ENCODE measurements around the gene GAL3ST1. TPM values are rescaled to one million over a fixed set of nuclear protein-coding genes. Genes with fewer than 3 reads are reported as not detected.

GAL3ST1 gene
- total and polyA plus RNA-seq, 2 of the 8 experiments (the other 6 are each of a cell fraction or from before 2014, with no cell fraction given), result 11.0 to 32.5 TPM

GRCh38 chr22:30580896-30581295 lies 6.4 kb upstream of the GAL3ST1 start:
- Histone ChIP-seq H2BK15ac (ENCODE audit: low read length) (no peak overlapping the region), H3K4me2 (ENCODE audit: insufficient read depth in 1 of 2, low read depth in 2 of 2, low read length in 2 of 2) (no peak overlapping the region), H3K18ac (ENCODE audit: extremely low read depth, low read length) (no peak overlapping the region), H3K36me3 (ENCODE audit: control insufficient read depth in 2 of 4, insufficient read depth in 4 of 4, low read length in 3 of 4) (peaks cover 37 to 83% (median 74%) of the 10 kb centered on the region in 4 experiments), H3K4ac (replicated peaks; ENCODE audit: insufficient read length, low read depth, low read length) (no peak overlapping the region), H3K56ac (replicated peaks; ENCODE audit: insufficient read length, low read depth, low read length) (no peak overlapping the region), H2BK5ac (ENCODE audit: low read depth, low read length) (no peak overlapping the region), H3K9ac (replicated peaks in 1 of 4; ENCODE audit: extremely low read depth in 1 of 4, low read depth in 3 of 4, low read length in 3 of 4) (no peak overlapping the region), H4K8ac (ENCODE audit: extremely low read depth, insufficient read depth, low read length) (no peak overlapping the region), H3K23me2 (ENCODE audit: low read depth, low read length) (no peaks in the 10 kb centered on the region), H3K27ac (ENCODE audit: low read depth, low read length) (no peak overlapping the region), H2BK12ac (ENCODE audit: low read depth, low read length) (no peak overlapping the region), H3K79me2 (ENCODE audit: control insufficient read depth in 1 of 2, insufficient read depth in 2 of 2, low read length in 2 of 2) (no peaks in the 10 kb centered on the region; a peak in 1 of 4 replicates), H2AFZ (ENCODE audit: low read length) (no peak overlapping the region), H3K79me1 (ENCODE audit: low read depth, low read length) (no peaks in the 10 kb centered on the region; the same call in 1 of the 2 replicates), H3K14ac (ENCODE audit: insufficient read length) (no peak overlapping the region), H3K9me3 (ENCODE audit: insufficient read depth in 2 of 2, low read depth in 1 of 2, low read length in 1 of 2) (no peaks in the 10 kb centered on the region), H2BK120ac (replicated peaks; ENCODE audit: low read depth, low read length) (no peak overlapping the region), H2BK20ac (ENCODE audit: low read length) (no peak overlapping the region), H3K23ac (ENCODE audit: insufficient read length) (no peak overlapping the region), H3K27me3 (replicated peaks in 1 of 4; ENCODE audit: control insufficient read depth in 3 of 4, extremely low read depth in 1 of 4, insufficient read depth in 3 of 4, low read length in 3 of 4) (no peaks in the 10 kb centered on the region), H4K20me1 (replicated peaks in 1 of 2; ENCODE audit: control insufficient read depth in 1 of 2, insufficient read depth in 2 of 2, low read length in 2 of 2) (peaks cover 9 to 26% of the 10 kb centered on the region in 2 experiments), H2AK5ac (ENCODE audit: low read depth, low read length) (no peak overlapping the region), H4K91ac (replicated peaks; ENCODE audit: insufficient read length, low read length) (no peak overlapping the region), H3K4me1 (replicated peaks in 1 of 4; ENCODE audit: control insufficient read depth in 3 of 4, insufficient read depth in 4 of 4, low read length in 3 of 4) (no peaks in the 10 kb centered on the region; a peak in 1 of 7 replicates), H3K4me3 (ENCODE audit: extremely low read depth in 1 of 4, insufficient read depth in 2 of 4, low read depth in 3 of 4, low read length in 4 of 4) (no peak overlapping the region), H4K5ac (ENCODE audit: insufficient read length, low read depth, low read length) (no peak overlapping the region)
- FAIRE-seq (no peak), DNase-seq (ENCODE audit: low read depth in 1 of 2, low spot score in 2 of 2) (no peak)
- WGBS, 2 experiments (ENCODE audit: extremely low coverage in 1 of 2, insufficient coverage in 1 of 2, insufficient read length in 1 of 2, insufficient replicate concordance in 2 of 2, low coverage in 1 of 2, low lambda C conversion rate in 2 of 2, missing lambda C conversion rate in 1 of 2), result 93% methylated on average over 6 of the region's 6 CpGs; no CpG with 5 or more reads in 1 of the 2 experiments
- CTCF ChIA-PET (ENCODE audit: partially characterized antibody), result interaction anchor here (1.4 to 1.6 kb wide), 3 partner anchors 9 to 54 kb away, joined by 3 to 6 read pairs (median 3); no protein-coding TSS in a partner anchor
- TF ChIP-seq CBX8 (IDR thresholded peaks at IDR 0.05; ENCODE audit: borderline replicate concordance, low read depth, low read length) (no peak), NANOG (IDR thresholded peaks at IDR 0.05; ENCODE audit: insufficient read depth, low read depth, low read length, poor library complexity, severe bottlenecking) (no peak), CEBPB (IDR thresholded peaks at IDR 0.05; ENCODE audit: low read depth, low read length) (no peak), ZNF274 (IDR thresholded peaks at IDR 0.05; ENCODE audit: borderline replicate concordance, extremely low read depth, low read length) (no peak), POU5F1 (IDR thresholded peaks at IDR 0.05; ENCODE audit: low read depth, low read length) (no peak), SAP30 (IDR thresholded peaks at IDR 0.05; ENCODE audit: insufficient read depth, insufficient replicate concordance, low read length) (no peak)
- POLR2A ChIA-PET (ENCODE audit: partially characterized antibody), result interaction anchor here (3.4 kb wide), 1 partner anchor 9 kb away, joined by 21 read pairs; the partner anchor contains the start of gene PES1

All from H1 (cell line).